ENCODE data around the gene TIGIT. TPM values are rescaled to one million over a fixed set of nuclear protein-coding genes. Genes with fewer than 3 reads are reported as not detected.

TIGIT gene
- total and polyA plus RNA-seq, 10 of the 15 experiments (the other 5 are each of a cell fraction or from before 2014, with no cell fraction given) = 0.08 to 4.7 (median 0.94) TPM

- TF ChIP-seq BHLHE40 (IDR thresholded peaks at IDR 0.05; ENCODE audit: borderline replicate concordance in 1 of 2, low read depth in 2 of 2, low read length in 1 of 2) (no peak), GATAD2B (conservative IDR thresholded peaks at IDR 0.05; ENCODE audit: low read depth) (no peak), RB1 (IDR thresholded peaks at IDR 0.05; ENCODE audit: borderline replicate concordance) (no peak), CTCF (IDR thresholded peaks at IDR 0.05 in 2 of 3, conservative IDR thresholded peaks at IDR 0.05 in 1 of 3; ENCODE audit: control insufficient read depth in 2 of 3, extremely low read depth in 1 of 3, insufficient read depth in 1 of 3, low read depth in 3 of 3, low read length in 3 of 3) (no peak), PML (IDR thresholded peaks at IDR 0.05; ENCODE audit: low read length) (no peak), E4F1 (IDR thresholded peaks at IDR 0.05; ENCODE audit: borderline replicate concordance, partially characterized antibody) (no peak), ZNF384 (IDR thresholded peaks at IDR 0.05; ENCODE audit: borderline replicate concordance, low read depth, low read length) (no peak)
These were observed 34.3 kb upstream of the TIGIT start (continued) for GRCh38 chr3:114259566-114259965.

- SMC1A ChIA-PET (ENCODE audit: uncharacterized antibody, unreplicated experiment) = interaction anchor here (0.6 kb wide), 1 partner anchor 714 kb away, joined by 3 read pairs; no protein-coding TSS in a partner anchor
- in situ Hi-C loops (cut with MboI) = no loop called here
- H3K27me3 ChIP-seq (replicated peaks in 1 of 2; ENCODE audit: control insufficient read depth in 2 of 2, insufficient read depth in 2 of 2, low read length in 1 of 2) = no peaks in the 10 kb centered on the region
- TF ChIP-seq SKIL (IDR thresholded peaks at IDR 0.05; ENCODE audit: low read depth, poor library complexity, severe bottlenecking) (no peak), BCL3 (IDR thresholded peaks at IDR 0.05; ENCODE audit: borderline replicate concordance, insufficient read depth, low read depth, low read length, poor library complexity, severe bottlenecking) (no peak), PAX8 (IDR thresholded peaks at IDR 0.05) (no peak), BCL11A (IDR thresholded peaks at IDR 0.05; ENCODE audit: low read depth, low read length) (no peak), E2F4 (IDR thresholded peaks at IDR 0.05; ENCODE audit: low read depth, low read length) (no peak), HDGF (IDR thresholded peaks at IDR 0.05) (no peak)
These were observed 33.7 kb upstream of the TIGIT start for GRCh38 chr3:114260152-114260551.

More at GRCh38 chr3:114260152-114260551, 33.7 kb upstream of the TIGIT start:
- Histone ChIP-seq H3K4me1 (ENCODE audit: control insufficient read depth, insufficient read depth, low read length) (no peaks in the 10 kb centered on the region), H3K9ac (ENCODE audit: control insufficient read depth, insufficient read depth, low read length) (no peak overlapping the region), H3K4me3 (no peak overlapping the region), H4K20me1 (ENCODE audit: control insufficient read depth, insufficient read depth) (no peaks in the 10 kb centered on the region), H2AFZ (ENCODE audit: control insufficient read depth, low read depth, low read length) (no peak overlapping the region), H3K27ac (ENCODE audit: control insufficient read depth, insufficient read depth) (no peak overlapping the region), H3K79me2 (ENCODE audit: control insufficient read depth, insufficient read depth, low read length) (no peaks in the 10 kb centered on the region), H3K9me3 (replicated peaks; ENCODE audit: control insufficient read depth, insufficient read depth, low read length) (no peaks in the 10 kb centered on the region), H3K4me2 (ENCODE audit: control insufficient read depth, insufficient read depth) (no peak overlapping the region), H3K36me3 (ENCODE audit: control insufficient read depth in 2 of 2, insufficient read depth in 2 of 2, low read length in 1 of 2) (no peaks in the 10 kb centered on the region)
- RAD21 ChIA-PET (ENCODE audit: unreplicated experiment) = no interaction called here
- CTCF ChIA-PET = no interaction called here
- BruUV-seq (replicated peaks) = no TSS peak
- no peak for DNase-seq (ENCODE audit: low read depth, low spot score)
- no peak for FAIRE-seq
- intact Hi-C loops (cut with micrococcal nuclease; ENCODE audit: unreplicated experiment) = no loop called here
- no peak for ATAC-seq
- POLR2A ChIA-PET = no interaction called here

Data from GM12878 (cell line).